HG03457 (cell line): ENCODE results near the gene P2RX1.

ENCODE experiments used
- ATAC-seq: cut with Tn5 transposase; IDR thresholded peaks from one replicate; pipeline ENCODE4 v1.9.1; 2021; ENCODE audit warnings: moderate number of reproducible peaks; ENCODE audit not compliant: unreplicated experiment

P2RX1 gene

DNA sequence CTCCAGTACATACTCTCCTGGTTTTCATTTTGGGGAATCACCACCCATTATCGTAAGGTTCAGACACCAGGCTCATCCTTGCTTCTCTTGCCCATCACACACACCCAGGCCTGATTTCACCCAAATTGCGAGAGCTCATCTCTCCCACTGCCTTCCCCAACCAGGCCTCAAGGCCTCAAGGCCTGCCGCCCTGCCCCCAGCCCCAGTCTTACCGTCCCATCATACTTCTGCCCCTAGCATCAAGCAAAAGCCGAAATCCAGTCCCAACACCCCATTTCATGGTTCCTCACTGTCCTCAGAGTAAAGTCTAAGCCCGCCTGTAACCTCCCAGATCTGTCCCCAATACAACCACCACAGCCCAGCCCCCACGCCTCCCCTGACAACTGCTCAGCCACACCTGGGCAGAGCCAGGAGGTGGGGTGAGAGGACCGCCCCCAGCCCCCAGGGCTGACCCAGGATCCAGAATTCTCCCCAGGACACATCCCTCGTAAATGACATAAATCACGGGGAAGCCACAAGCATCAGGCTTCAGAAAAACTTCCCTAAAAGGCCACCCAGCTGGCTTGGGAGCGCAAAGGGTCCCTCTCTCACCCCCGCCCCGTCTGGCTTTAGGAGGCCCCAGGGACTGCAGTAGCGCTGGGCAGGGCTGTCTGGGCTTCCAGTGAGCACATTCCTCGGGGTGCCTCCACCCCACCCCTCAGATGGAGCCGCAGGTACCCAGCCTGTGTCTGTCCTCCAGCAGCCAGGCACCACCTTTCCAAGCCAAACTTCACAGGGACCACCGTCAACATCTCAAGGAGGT, 9.6 kb upstream of the P2RX1 start:
- no peak for ATAC-seq

DNA sequence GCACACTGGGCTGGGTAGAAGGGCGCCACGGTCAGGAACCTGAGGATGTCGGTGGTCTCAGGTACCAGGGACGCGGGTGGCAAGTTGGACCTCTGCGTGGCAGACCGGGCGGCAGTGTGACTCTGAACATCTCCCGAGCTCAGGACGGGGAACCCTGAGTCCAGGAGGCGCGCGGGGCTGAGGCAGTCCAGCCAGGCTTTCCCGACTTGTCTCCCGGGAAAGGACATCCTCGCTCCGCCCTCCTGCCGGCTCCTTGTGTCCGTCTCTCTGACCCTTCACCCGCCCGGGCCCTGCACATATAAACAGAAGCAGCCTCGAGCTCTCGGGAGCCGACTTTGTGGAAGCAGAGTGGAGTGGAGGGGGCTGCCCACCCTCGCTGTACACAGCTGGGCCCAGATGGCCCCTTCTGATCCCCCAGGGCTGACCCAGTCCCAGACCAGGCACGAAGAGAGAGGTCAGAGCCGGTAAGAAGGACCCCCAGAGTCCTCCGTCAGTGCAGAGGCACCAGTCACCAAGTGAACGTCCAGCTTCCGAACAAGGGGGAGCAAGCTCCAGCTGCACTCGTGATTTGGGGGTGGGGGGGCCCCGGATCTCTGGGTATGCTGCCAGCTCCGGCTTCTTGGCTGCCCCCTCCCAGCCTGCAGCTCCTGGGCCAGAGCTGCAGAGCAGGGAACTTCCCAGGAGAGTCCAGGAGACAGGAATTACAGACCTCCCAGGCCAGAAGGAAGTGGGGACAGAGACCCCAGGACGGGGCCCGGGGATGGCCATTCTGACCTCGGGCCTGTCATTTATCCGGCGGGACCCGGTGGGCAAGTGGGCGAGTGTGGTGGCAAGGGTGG, 8.5 kb upstream of the P2RX1 start:
- ATAC-seq, result no peak

DNA sequence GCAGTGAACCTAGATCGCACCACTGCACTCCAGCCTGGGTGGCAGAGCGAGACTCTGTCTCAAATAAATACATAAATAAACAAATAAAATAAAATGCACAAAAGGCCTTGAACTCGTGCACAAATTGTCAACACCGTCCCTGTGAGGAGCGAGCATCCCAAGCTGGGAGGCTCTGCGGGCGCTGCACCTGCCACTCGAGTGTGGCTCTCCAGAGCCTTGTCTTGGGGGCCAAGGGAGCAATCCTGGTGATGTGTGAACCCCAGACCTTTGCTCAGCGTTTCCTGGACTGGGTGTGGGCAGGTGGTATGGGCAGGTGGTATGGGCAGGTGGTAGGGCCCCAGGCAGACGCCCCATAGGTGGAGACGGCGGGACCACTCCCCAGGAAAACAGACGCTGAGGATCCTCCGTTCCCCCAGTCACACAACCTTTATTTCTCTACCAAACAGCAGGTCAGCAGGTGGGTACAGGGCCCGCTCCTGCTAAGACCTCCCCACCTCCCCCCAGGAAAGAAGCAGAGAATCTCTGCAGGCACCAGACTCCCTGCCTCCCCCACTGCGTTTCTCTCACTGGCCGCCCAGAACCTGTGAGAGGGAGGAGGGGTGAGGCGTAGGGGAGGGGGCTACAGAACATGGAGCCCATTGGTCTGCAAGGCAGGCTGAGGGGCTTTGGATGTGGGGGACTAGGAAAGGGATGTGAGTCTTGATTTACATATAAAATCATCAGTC, 7.4 kb upstream of the P2RX1 start:
- no peak for ATAC-seq

GRCh38 chr17:3922765-3923164, 6.5 kb upstream of the P2RX1 start:
- no peak for ATAC-seq

GRCh38 chr17:3921502-3922319, 5.4 kb upstream of the P2RX1 start:
- ATAC-seq, result no peak

DNA sequence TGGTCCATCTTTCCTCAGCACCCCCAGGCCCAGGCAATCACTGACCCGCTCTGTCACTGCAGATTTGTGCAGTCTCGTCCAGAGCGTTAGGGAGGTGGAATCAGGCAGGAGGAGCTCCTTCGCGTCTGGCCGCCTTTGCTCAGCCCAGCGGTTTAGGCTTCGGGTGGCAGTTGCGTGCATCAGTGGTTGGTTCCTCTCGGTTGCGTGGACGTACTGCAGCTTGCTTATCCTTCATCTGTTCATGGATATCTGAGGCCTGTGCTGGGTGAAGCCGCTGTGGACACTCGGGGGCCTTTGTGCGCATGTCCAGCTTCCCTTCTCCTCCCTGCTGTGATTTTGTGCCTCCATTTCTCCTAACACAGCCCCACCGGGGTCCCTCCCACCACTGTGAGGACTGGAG, 4.7 kb upstream of the P2RX1 start:
- no peak for ATAC-seq

DNA sequence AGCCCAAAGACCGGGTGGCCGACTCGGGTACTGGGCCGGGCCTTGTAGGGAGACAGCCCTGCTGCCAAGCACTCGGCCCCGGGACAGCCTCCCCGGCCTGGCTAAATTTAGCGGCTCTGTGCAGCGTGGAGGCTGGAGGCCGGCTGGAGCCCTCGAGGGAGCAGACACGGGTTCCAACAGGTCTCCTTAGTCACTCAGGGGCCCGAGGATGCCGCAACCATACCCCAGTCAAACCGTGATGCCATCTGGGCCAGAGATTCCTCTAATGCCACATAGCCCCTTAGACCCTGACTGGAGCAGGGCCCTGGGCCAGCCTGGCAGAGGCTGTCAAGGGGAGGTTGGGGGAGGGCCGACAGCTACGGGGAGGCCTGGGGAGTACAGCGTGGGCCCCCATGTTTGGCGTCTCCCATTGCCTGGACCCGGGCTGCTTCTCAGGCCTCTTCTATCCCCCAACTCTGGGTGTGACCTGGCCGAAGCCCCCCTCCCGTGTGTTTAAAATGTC, 2.9 kb upstream of the P2RX1 start:
- no peak for ATAC-seq

GRCh38 chr17:3918372-3919122, 2.3 kb upstream of the P2RX1 start:
- no peak for ATAC-seq

- ATAC-seq, result no peak
These were observed 1.2 kb upstream of the P2RX1 start for GRCh38 chr17:3917391-3917931.

- ATAC-seq, result no peak
These were observed 560 bp upstream of the P2RX1 start for GRCh38 chr17:3916825-3917224.

GRCh38 chr17:3915581-3915994, 677 bp downstream of the P2RX1 start:
- ATAC-seq, result no peak

DNA sequence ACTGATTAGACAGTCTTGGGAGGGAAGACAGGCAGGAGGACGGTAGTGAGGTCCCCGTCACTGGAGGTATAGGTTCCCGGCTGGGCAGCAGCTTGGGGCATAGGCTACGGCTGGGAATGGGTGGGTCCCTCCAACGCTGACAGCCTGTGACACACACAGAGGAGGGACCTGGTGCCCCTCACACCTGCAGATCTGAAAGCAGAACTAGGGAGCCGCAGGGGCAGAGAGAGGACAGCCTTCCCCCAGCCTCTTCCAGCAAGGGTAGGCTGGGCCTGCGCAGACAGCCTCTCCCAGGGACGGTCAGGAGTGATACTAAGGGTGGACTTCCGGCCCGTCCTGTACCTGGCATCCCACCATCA, 2.0 kb downstream of the P2RX1 start:
- ATAC-seq, result no peak

DNA sequence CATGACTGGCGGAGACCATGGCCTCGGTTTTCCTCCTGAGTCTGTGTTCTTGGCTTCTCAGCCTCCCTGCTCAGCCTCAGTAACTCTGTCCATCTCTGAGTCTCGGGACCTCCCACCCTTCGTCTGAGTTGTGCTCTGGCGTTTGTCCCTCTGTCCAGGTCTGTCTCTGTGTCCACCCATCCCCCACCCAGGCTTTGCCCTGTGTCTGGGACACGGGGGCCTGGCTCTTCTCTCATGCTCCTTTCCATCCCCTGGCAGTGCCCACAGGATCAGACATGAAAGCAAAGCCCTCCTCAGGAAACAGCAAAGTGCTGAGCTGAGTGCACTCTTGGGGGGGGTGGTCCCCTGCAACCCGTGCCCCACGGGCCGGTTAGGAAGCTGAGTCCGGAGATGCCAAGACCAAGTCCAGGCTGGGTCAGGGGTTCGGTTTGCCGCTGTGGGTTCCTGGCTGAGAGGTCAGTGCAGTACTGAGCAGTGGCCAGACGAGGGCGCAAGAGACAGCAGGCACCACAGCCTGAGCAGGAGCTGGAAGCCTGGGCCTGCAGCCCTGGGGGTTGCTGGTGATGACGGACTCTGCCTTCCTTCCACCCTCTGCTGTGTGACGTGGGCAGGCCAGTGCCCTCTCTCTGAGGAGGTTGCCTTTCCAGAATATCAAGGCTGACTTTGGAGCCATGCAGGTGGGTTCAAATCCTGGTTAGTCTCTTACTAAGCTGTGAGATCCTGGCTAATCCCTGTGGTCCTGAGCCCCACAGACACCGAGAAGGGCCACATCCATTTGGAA, 2.5 kb downstream of the P2RX1 start:
- no peak for ATAC-seq

- no peak for ATAC-seq
These were observed 3.4 kb downstream of the P2RX1 start for GRCh38 chr17:3912827-3913226.

DNA sequence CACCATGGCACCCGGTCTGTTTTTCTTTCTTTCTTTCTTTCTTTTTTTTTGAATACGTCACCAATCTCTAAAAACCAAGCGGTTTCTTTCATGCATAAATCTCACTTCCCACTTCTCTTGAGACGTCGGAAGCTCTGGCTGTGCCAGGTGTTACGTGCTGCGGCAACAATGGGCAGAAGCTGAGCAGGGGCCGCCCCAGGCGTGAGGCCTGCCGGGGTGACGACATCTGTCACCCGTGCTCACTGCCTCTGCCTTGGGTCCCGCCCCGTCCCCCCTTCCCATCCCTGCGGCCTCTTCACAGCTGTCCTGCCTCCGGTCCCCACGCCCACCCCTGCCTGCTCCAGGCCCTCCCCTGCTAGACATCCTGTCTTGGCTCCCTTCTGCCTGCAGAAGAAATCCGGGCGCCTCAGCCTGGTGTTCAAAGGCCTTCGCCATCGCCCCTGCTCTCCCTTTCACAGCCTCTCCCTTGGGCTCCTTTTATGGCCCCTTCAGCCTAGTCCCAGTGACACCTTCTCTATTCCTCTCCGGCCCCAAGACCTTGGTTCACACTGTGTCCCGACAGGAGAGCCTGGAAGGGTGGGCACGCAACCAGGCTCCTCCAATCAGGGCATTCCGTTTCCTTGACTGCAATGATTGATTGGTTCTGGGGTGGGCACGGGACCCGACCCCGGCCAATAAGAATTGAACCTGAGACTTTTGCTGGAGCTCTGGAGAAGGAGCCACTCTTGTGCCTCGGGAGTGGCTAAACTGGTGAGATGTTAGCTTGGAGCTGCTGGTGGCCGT, 4.8 kb downstream of the P2RX1 start:
- peak; percentile 46 for ATAC-seq

DNA sequence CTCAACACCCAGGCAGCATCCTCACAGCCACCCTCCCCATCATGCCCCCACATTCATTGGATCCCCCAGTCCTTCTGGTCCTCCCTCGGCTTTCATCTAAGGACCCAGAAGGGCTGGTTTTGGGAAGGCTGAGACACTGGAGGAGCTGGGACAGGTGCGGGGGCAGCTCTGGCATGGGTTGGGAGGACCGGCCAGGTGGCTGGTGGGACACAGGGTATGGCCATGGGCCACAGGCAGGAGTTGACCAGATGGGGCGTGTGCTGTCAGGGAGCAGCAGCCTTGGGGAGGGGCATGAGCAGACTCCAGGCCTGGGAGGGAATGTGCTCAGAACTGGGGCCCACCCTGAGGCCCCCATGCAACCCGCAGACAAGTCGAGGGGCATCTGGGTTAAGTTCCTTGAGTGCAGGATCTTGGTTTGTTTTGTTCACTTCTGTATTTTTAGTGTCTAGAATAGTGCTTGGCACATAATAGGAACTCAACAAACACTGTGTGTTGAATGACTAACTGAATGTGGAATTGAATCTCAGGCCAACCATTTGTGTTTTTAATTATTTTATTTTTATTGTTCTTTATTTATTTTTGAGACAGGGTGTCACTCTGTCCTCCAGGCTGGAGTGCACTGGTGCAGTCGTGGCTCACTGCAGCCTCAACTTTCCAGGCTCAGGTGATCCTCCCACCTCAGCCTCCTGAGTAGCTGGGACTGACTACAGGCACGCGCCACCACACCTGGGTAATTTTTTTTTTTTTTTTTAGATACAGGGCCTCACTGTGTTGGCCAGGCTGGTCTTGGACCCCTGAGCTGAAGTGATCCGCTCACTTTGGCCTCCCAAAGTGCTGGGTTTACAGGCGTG, 5.6 kb downstream of the P2RX1 start:
- ATAC-seq, result no peak

DNA sequence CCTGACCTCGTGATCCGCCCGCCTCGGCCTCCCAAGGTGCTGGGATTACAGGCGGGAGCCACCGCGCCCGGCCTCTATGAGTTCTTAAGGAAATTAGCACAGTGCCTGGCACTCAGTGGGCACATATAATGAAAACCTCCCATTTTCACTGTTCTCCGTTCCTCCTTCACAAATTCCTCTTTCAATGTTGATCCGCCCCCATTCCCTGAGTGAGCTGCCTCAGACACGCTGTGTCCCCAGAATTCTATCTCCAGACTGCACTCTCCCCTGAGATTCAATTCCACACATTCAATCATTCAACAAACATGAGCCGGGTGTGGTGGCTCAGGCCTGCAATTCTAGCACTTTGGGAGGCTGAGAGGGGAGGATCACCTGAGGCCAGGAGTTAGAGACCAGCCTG, 7.0 kb downstream of the P2RX1 start:
- no peak for ATAC-seq
